Chondrocyte (in vitro differentiated cells): ENCODE data around the gene MMS19. TPM values are rescaled to one million over a fixed set of nuclear protein-coding genes. Genes with fewer than 3 reads are reported as not detected.

Source experiments
- DNase-seq: peaks from one replicate; pipeline ENCODE4 v3.0.0; 2021; ENCODE audit warnings: mixed read lengths, low spot score
- H3K27ac Mint-ChIP-seq: one replicate; pipeline ENCODE4 v1.8.0; 2021; ENCODE audit warnings: mild to moderate bottlenecking, moderate library complexity, mixed read lengths; ENCODE audit not compliant: unreplicated experiment
- H3K27me3 Mint-ChIP-seq: 2 replicates; pipeline ENCODE4 v1.8.0; 2021; ENCODE audit warnings: low read depth, mixed read lengths
- H3K36me3 Mint-ChIP-seq: 2 replicates; pipeline ENCODE4 v1.8.0; 2021; ENCODE audit warnings: low read depth, mixed read lengths
- H3K4me1 Mint-ChIP-seq: 2 replicates; pipeline ENCODE4 v1.8.0; 2021; ENCODE audit warnings: low read depth, mild to moderate bottlenecking, mixed read lengths
- H3K4me3 Mint-ChIP-seq: one replicate; pipeline ENCODE4 v1.8.0; 2021; ENCODE audit warnings: mild to moderate bottlenecking, moderate library complexity, mixed read lengths; ENCODE audit not compliant: unreplicated experiment
- H3K9me3 Mint-ChIP-seq: 2 replicates; pipeline ENCODE4 v1.8.0; 2021; ENCODE audit warnings: low read depth, mixed read lengths
- CTCF ChIP-seq: fragments of 200-600 bp; sonication (generic); IDR thresholded peaks from 2 replicates; pipeline ENCODE4 v1.5.0; 2021; ENCODE audit warnings: antibody characterized with exemption, mild to moderate bottlenecking, moderate library complexity
- total RNA-seq: library from RNA; stranded (reverse); gene quantifications from 3 replicates; pipeline ENCODE4 v1.2.1, GENCODE V29; 2021

The MMS19 gene
- total RNA-seq, 1 donor from 2014 or later: 63.4 TPM

DNA sequence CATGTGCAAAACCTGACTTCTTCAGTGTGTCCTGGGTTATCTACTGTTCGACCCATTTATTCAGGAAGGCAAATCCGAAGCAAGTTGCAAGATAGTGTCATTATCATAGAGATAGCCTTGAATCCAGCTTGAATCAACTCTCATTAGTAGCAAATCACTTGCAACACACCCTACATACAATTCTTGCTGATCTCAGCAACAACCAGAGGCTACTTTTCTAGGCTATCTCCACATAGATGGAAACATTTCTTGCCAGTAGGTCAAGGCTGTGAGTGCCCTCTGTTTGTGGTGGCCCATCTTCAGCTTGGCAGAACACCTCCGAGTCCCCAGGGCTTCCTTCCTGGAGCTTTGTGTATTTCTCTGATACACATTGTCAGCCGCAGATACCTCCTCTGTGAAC lies 12.5 kb upstream of the MMS19 start:
- peaks cover 28% of the 10 kb centered on the region for H3K4me1 Mint-ChIP-seq
- no peak overlapping the region for H3K4me3 Mint-ChIP-seq
- H3K27me3 Mint-ChIP-seq: no peaks in the 10 kb centered on the region

GRCh38 chr10:97509120-97509680 lies 11.0 kb upstream of the MMS19 start:
- Mint-ChIP-seq H3K9me3 (no peaks in the 10 kb centered on the region), H3K27me3 (no peaks in the 10 kb centered on the region), H3K27ac (no peak overlapping the region), H3K36me3 (no peaks in the 10 kb centered on the region), H3K4me1 (peaks cover 26% of the 10 kb centered on the region), H3K4me3 (no peak overlapping the region)
- no peak for DNase-seq
- no peak for TF ChIP-seq CTCF

More for the DNA sequence above, 12.5 kb upstream of the MMS19 start:
- H3K27ac Mint-ChIP-seq: no peak overlapping the region
- no peak for DNase-seq
- H3K9me3 Mint-ChIP-seq: no peaks in the 10 kb centered on the region
- TF ChIP-seq CTCF: no peak
- H3K36me3 Mint-ChIP-seq: no peaks in the 10 kb centered on the region

DNA sequence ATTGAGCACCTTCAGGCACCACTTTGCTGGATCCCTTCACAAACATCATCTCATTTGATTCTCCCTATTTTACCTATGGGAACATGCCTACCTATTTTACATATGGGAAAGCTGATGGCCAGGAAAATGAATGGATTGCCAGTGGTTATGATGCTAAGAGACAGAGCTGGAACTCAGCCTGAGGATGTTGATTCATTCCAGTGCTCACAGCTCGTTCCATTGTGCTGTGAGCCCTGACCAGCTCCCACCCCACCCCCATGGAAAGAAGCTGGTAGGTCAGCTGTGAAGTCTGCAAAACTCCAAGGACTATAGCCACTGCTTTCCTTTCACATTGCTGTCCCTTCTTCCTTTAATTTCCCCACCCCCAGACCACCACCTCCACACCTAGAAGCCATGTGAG lies 10.1 kb upstream of the MMS19 start:
- Mint-ChIP-seq H3K9me3 (no peaks in the 10 kb centered on the region), H3K36me3 (no peaks in the 10 kb centered on the region), H3K4me3 (no peak overlapping the region), H3K27me3 (no peaks in the 10 kb centered on the region), H3K4me1 (peaks cover 26% of the 10 kb centered on the region), H3K27ac (no peak overlapping the region)
- no peak for DNase-seq
- TF ChIP-seq CTCF: no peak

GRCh38 chr10:97506199-97506991 lies 8.2 kb upstream of the MMS19 start:
- Mint-ChIP-seq H3K4me1 (peaks cover 25% of the 10 kb centered on the region), H3K27ac (no peak overlapping the region), H3K4me3 (no peak overlapping the region), H3K27me3 (no peaks in the 10 kb centered on the region), H3K36me3 (no peaks in the 10 kb centered on the region), H3K9me3 (no peaks in the 10 kb centered on the region)
- no peak for TF ChIP-seq CTCF
- DNase-seq: no peak

- Mint-ChIP-seq H3K9me3 (no peaks in the 10 kb centered on the region), H3K4me1 (peaks cover 37% of the 10 kb centered on the region), H3K27me3 (no peaks in the 10 kb centered on the region), H3K4me3 (no peak overlapping the region), H3K27ac (no peak overlapping the region), H3K36me3 (no peaks in the 10 kb centered on the region)
- DNase-seq: no peak
- TF ChIP-seq CTCF: no peak
Observed at GRCh38 chr10:97505152-97505551, 6.9 kb upstream of the MMS19 start.
